ENCODE results near the gene FBLN1.

DNA sequence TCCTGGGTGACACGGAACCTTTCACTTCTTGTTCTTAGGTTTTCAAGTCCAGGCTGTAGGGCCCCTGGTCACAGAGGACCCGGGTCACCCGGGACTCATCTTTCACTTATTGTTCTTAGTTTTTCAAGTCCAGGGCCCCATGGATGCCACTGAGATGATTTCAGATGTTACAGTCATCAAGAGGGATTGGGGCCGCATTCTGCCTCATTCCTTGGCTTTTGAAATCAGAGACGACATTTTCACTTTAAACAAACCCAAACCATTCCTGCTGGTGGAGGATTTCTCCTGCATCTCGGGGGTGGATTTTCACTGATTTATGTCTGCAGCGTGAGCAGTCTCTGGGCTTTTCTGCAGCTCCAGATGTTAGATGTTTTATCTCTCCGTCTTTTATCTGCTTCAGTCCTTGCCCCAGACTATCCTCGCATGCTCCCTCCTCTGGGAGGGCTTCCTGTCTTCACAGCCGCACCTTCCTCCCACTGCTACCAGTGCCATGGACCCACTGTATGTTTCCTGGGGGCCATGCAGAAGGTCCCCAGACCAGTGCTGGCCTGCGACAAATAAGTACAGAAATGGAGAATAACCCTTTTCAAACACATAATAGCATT is 27.4 kb downstream of the FBLN1 start:
- TF ChIP-seq, protein P1, sequence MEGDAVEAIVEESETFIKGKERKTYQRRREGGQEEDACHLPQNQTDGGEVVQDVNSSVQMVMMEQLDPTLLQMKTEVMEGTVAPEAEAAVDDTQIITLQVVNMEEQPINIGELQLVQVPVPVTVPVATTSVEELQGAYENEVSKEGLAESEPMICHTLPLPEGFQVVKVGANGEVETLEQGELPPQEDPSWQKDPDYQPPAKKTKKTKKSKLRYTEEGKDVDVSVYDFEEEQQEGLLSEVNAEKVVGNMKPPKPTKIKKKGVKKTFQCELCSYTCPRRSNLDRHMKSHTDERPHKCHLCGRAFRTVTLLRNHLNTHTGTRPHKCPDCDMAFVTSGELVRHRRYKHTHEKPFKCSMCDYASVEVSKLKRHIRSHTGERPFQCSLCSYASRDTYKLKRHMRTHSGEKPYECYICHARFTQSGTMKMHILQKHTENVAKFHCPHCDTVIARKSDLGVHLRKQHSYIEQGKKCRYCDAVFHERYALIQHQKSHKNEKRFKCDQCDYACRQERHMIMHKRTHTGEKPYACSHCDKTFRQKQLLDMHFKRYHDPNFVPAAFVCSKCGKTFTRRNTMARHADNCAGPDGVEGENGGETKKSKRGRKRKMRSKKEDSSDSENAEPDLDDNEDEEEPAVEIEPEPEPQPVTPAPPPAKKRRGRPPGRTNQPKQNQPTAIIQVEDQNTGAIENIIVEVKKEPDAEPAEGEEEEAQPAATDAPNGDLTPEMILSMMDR (IDR thresholded peaks at IDR 0.05) = no peak
- TF ChIP-seq POLR2A (IDR thresholded peaks at IDR 0.05) (no peak), EP300 (IDR thresholded peaks at IDR 0.05) (no peak)
